Endothelial cell (in vitro differentiated cells): Measurements from ENCODE around the gene COBLL1. TPM values are rescaled to one million over a fixed set of nuclear protein-coding genes. Genes with fewer than 3 reads are reported as not detected.

ENCODE experiments used
- DNase-seq: peaks from one replicate; pipeline ENCODE4 v3.0.0; 2021; ENCODE audit warnings: low spot score
- H3K27ac Mint-ChIP-seq: one replicate; pipeline ENCODE4 v1.8.0; 2021; ENCODE audit warnings: mixed read lengths, inconsistent platforms; ENCODE audit not compliant: unreplicated experiment
- H3K27me3 Mint-ChIP-seq: one replicate; pipeline ENCODE4 v1.8.0; 2021; ENCODE audit warnings: mild to moderate bottlenecking, moderate library complexity, mixed read lengths, inconsistent platforms; ENCODE audit not compliant: unreplicated experiment
- H3K36me3 Mint-ChIP-seq: one replicate; pipeline ENCODE4 v1.8.0; 2021; ENCODE audit warnings: mild to moderate bottlenecking, low read depth, mixed read lengths, inconsistent platforms; ENCODE audit not compliant: unreplicated experiment
- H3K4me1 Mint-ChIP-seq: one replicate; pipeline ENCODE4 v1.8.0; 2021; ENCODE audit warnings: mild to moderate bottlenecking, mixed read lengths, inconsistent platforms; ENCODE audit not compliant: unreplicated experiment
- H3K4me3 Mint-ChIP-seq: one replicate; pipeline ENCODE4 v1.8.0; 2021; ENCODE audit warnings: mild to moderate bottlenecking, mixed read lengths, inconsistent platforms; ENCODE audit not compliant: unreplicated experiment
- H3K9me3 Mint-ChIP-seq: one replicate; pipeline ENCODE4 v1.8.0; 2021; ENCODE audit warnings: mixed read lengths, inconsistent platforms; ENCODE audit not compliant: unreplicated experiment
- total RNA-seq: library from RNA; stranded (reverse); fragmentation: NEBNext Ultra II Directional; extraction: Animal tissue kit (Norgen Biotek cat#: 25700); gene quantifications from one replicate; pipeline ENCODE4 v1.2.1, GENCODE V29; 2021; ENCODE audit not compliant: unreplicated experiment
- TF ChIP-seq, protein P1 (sequence below): fragments of 200-600 bp; sonication (generic); IDR thresholded peaks from one replicate; pipeline ENCODE4 v1.5.0; 2021; ENCODE audit warnings: antibody characterized with exemption; ENCODE audit not compliant: unreplicated experiment

Gene COBLL1
- total RNA-seq, 1 donor from 2014 or later: 46.6 TPM

DNA sequence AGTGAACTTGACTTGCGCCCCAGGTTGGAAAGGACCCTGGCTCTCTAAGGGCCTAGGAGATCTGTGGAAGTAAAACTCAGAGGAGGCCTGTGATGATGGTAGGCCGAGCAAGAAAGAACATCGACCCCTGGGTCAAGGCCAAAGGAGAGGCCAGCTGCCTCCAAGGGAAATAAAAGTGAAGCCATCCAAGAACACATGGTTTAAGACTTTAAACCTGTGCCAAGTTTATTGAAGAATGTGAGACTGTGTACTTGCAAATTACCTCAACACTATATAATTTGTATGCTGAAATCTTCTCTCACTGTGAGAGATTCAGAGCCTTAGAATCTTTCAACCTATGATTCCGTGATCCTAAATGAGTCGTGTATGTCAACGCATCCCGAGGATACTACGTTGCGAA lies 40.7 kb upstream of the COBLL1 start:
- Mint-ChIP-seq H3K9me3 (no peaks in the 10 kb centered on the region), H3K4me1 (no peaks in the 10 kb centered on the region), H3K36me3 (no peaks in the 10 kb centered on the region), H3K4me3 (no peak overlapping the region), H3K27me3 (peaks cover 1% of the 10 kb centered on the region), H3K27ac (no peak overlapping the region)
- no peak for DNase-seq
- TF ChIP-seq, protein P1, sequence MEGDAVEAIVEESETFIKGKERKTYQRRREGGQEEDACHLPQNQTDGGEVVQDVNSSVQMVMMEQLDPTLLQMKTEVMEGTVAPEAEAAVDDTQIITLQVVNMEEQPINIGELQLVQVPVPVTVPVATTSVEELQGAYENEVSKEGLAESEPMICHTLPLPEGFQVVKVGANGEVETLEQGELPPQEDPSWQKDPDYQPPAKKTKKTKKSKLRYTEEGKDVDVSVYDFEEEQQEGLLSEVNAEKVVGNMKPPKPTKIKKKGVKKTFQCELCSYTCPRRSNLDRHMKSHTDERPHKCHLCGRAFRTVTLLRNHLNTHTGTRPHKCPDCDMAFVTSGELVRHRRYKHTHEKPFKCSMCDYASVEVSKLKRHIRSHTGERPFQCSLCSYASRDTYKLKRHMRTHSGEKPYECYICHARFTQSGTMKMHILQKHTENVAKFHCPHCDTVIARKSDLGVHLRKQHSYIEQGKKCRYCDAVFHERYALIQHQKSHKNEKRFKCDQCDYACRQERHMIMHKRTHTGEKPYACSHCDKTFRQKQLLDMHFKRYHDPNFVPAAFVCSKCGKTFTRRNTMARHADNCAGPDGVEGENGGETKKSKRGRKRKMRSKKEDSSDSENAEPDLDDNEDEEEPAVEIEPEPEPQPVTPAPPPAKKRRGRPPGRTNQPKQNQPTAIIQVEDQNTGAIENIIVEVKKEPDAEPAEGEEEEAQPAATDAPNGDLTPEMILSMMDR: no peak

DNA sequence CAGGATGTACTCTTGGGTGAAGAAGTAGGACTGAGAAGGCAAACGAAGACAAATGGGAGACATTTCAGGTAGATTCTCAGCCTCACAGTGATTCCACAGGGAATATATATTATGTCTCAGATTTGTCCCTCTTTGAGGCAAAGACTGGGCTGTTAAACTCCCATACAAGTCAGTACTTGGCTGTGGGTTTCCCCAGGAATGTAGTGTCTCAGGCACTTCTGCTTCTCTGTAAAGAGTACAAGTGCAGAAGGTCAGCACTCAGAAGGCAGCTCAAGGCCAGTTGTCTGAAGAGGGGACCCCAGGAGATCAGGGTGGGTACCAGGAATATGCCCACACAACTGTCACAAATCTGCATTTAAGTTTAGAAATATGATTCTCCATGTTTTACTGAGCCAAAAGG lies 39.9 kb upstream of the COBLL1 start:
- Mint-ChIP-seq H3K4me3 (no peak overlapping the region), H3K27me3 (peaks cover 1% of the 10 kb centered on the region), H3K4me1 (no peaks in the 10 kb centered on the region), H3K9me3 (no peaks in the 10 kb centered on the region), H3K27ac (no peak overlapping the region), H3K36me3 (no peaks in the 10 kb centered on the region)
- TF ChIP-seq, protein P1: no peak
- DNase-seq: no peak

DNA sequence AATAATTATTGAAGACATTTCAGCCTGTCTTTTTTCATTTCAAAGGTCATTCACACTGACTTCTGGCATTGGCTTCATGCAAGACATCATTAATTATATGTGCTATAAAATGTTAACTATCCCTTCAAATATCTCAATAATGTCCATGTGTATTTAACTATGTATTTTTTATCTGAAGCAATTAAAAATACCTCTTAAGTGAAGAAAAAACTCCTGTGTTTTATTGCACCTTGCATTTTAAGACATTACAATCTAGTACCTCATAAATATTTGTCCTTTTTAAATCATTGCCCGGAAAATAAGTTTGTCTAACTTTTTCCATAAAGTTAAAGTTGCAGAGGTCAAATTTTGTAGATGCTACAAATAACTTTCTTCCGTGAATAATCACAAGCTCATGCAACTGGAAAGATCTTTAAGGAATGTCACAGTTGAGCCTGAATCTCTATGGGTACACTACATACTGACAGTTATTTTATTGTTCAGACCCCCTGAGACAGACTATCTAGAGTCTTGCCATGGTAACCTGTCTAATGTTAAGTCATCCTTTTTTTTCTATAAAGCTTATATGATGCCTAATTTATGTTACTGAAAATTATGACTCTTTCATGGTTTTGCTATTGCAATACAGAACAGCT lies 38.4 kb upstream of the COBLL1 start:
- TF ChIP-seq, protein P1: no peak
- H3K36me3 Mint-ChIP-seq: no peaks in the 10 kb centered on the region
- no peak overlapping the region for H3K27ac Mint-ChIP-seq
- peaks cover 1% of the 10 kb centered on the region for H3K27me3 Mint-ChIP-seq
- no peak overlapping the region for H3K4me3 Mint-ChIP-seq
- DNase-seq: no peak
- H3K4me1 Mint-ChIP-seq: no peaks in the 10 kb centered on the region
- H3K9me3 Mint-ChIP-seq: no peaks in the 10 kb centered on the region

DNA sequence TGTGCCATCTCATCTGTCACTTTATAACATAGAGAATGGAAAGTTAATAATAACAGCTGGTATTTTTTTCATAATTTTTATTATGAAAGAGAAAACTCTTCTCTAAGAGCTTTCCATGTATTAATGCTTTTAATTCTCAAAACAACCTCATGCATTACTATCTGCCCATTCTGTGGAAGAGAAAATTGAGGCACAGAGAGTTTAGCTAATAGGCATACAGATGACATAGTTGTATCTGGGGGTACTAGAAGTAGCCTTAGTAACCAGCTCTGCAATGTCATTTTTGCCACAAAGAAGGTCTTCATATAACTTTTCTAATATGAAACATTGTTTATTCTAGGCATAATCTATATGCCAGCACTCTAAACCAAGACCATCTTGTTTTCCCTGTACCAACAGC lies 36.3 kb upstream of the COBLL1 start:
- Mint-ChIP-seq H3K4me1 (no peaks in the 10 kb centered on the region), H3K36me3 (no peaks in the 10 kb centered on the region), H3K27me3 (peaks cover 1% of the 10 kb centered on the region), H3K27ac (no peak overlapping the region), H3K9me3 (no peaks in the 10 kb centered on the region), H3K4me3 (no peak overlapping the region)
- DNase-seq: no peak
- TF ChIP-seq, protein P1: no peak

DNA sequence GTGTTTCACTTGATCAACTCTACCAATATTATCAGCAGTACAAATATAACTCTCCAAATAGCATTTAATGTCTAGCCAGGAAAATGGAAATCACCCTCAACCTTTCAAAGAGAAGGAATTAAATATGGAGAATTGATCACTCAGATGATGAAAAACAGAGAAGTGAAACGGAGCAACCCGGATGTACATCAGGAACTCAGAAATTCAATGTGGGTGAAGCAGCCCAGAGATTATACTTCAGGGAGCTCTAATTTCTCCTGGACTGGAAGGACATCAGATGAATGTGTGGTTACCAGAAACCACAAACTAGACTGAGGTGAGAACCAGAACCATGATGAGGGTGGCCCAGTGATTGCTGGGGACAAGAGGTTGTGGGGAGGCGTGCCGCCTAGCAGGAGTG lies 35.5 kb upstream of the COBLL1 start:
- no peak overlapping the region for H3K4me3 Mint-ChIP-seq
- no peak overlapping the region for H3K27ac Mint-ChIP-seq
- no peaks in the 10 kb centered on the region for H3K36me3 Mint-ChIP-seq

More for the DNA sequence above, 35.5 kb upstream of the COBLL1 start:
- H3K4me1 Mint-ChIP-seq: no peaks in the 10 kb centered on the region
- TF ChIP-seq, protein P1: no peak
- no peaks in the 10 kb centered on the region for H3K9me3 Mint-ChIP-seq
- no peak for DNase-seq
- peaks cover 1% of the 10 kb centered on the region for H3K27me3 Mint-ChIP-seq
